HG02610 (cell line): ENCODE results near the gene FN3KRP.

Experiments
- ATAC-seq: cut with Tn5 transposase; IDR thresholded peaks from one replicate; pipeline ENCODE4 v1.9.1; 2021; ENCODE audit warnings: mild to moderate bottlenecking, moderate library complexity; ENCODE audit not compliant: unreplicated experiment

Gene FN3KRP

GRCh38 chr17:82705756-82706155 is 10.8 kb upstream of the FN3KRP start:
- no peak for ATAC-seq

GRCh38 chr17:82709024-82709675 is 7.4 kb upstream of the FN3KRP start:
- ATAC-seq, result no peak

GRCh38 chr17:82709676-82710498 is 6.6 kb upstream of the FN3KRP start:
- no peak for ATAC-seq

GRCh38 chr17:82710499-82711232 is 5.8 kb upstream of the FN3KRP start:
- ATAC-seq, result no peak

- no peak for ATAC-seq
Measured at GRCh38 chr17:82713071-82713723, 3.3 kb upstream of the FN3KRP start.

- ATAC-seq, result no peak
Measured at GRCh38 chr17:82718986-82719685, 2.6 kb downstream of the FN3KRP start.

GRCh38 chr17:82720204-82720603 is 3.7 kb downstream of the FN3KRP start:
- ATAC-seq, result no peak

- no peak for ATAC-seq
Measured at GRCh38 chr17:82722341-82723013, 6.0 kb downstream of the FN3KRP start.

GRCh38 chr17:82723169-82723807 is 6.8 kb downstream of the FN3KRP start:
- ATAC-seq, result no peak

- ATAC-seq, result no peak
Measured at GRCh38 chr17:82726427-82726826, 9.9 kb downstream of the FN3KRP start.

- ATAC-seq, result no peak
Measured at GRCh38 chr17:82729479-82730260, 13.2 kb downstream of the FN3KRP start.

- ATAC-seq, result no peak
Measured at GRCh38 chr17:82732118-82732743, 15.7 kb downstream of the FN3KRP start.

GRCh38 chr17:82734987-82735866 is 18.7 kb downstream of the FN3KRP start, which contains the start of gene FN3K:
FN3K (plus strand) TSS chr17:82735615; CDS start chr17:82735637, 22 bp downstream.
- no peak for ATAC-seq

GRCh38 chr17:82736511-82737185 is 20.1 kb downstream of the FN3KRP start:
- no peak for ATAC-seq

- ATAC-seq, result no peak
Measured at GRCh38 chr17:82737967-82738877, 21.7 kb downstream of the FN3KRP start.
